IPS-18a (cell line): ENCODE results near the gene VAC14.

Experiments used
- H3K27ac ChIP-seq: one replicate; pipeline ENCODE4 v1.5.1; 2013; ENCODE audit warnings: low read length
- H3K27me3 ChIP-seq: one replicate; pipeline ENCODE4 v1.6.1; 2013; ENCODE audit warnings: mild to moderate bottlenecking, low read length; ENCODE audit not compliant: control insufficient read depth, insufficient read depth
- H3K36me3 ChIP-seq: one replicate; pipeline ENCODE4 v1.6.1; 2013; ENCODE audit warnings: low read depth, low read length; ENCODE audit not compliant: control insufficient read depth
- H3K4me1 ChIP-seq: one replicate; pipeline ENCODE4 v1.6.1; 2013; ENCODE audit warnings: low read depth, low read length; ENCODE audit not compliant: control insufficient read depth
- H3K4me3 ChIP-seq: one replicate; pipeline ENCODE4 v1.5.1; 2013; ENCODE audit warnings: low read length
- H3K9ac ChIP-seq: one replicate; pipeline ENCODE4 v1.6.1; 2013; ENCODE audit warnings: mild to moderate bottlenecking, low read length, moderate library complexity
- H3K9me3 ChIP-seq: one replicate; pipeline ENCODE4 v1.6.1; 2013; ENCODE audit warnings: low read depth, low read length; ENCODE audit not compliant: control insufficient read depth

VAC14 gene

GRCh38 chr16:70739389-70739788 is 61.6 kb downstream of the VAC14 start:
- Histone ChIP-seq H3K27me3 (no peaks in the 10 kb centered on the region), H3K36me3 (peaks cover 3% of the 10 kb centered on the region), H3K9ac (no peak overlapping the region), H3K4me3 (no peak overlapping the region), H3K4me1 (peaks cover 3% of the 10 kb centered on the region), H3K27ac (no peak overlapping the region), H3K9me3 (no peaks in the 10 kb centered on the region)

GRCh38 chr16:70738083-70738977 is 62.6 kb downstream of the VAC14 start:
- no peak overlapping the region for H3K9ac ChIP-seq
- H3K27me3 ChIP-seq = no peaks in the 10 kb centered on the region
- H3K9me3 ChIP-seq = no peaks in the 10 kb centered on the region
- no peaks in the 10 kb centered on the region for H3K36me3 ChIP-seq
- no peak overlapping the region for H3K27ac ChIP-seq
- H3K4me3 ChIP-seq = no peak overlapping the region
- H3K4me1 ChIP-seq = peaks cover 3% of the 10 kb centered on the region

- no peaks in the 10 kb centered on the region for H3K36me3 ChIP-seq
- H3K4me3 ChIP-seq = no peak overlapping the region
- peaks cover 3% of the 10 kb centered on the region for H3K4me1 ChIP-seq
- H3K27me3 ChIP-seq = no peaks in the 10 kb centered on the region
- no peak overlapping the region for H3K27ac ChIP-seq
- no peak overlapping the region for H3K9ac ChIP-seq
- H3K9me3 ChIP-seq = no peaks in the 10 kb centered on the region
Observed at GRCh38 chr16:70737377-70738082, 63.4 kb downstream of the VAC14 start.

- H3K27ac ChIP-seq = no peak overlapping the region
- peaks cover 3% of the 10 kb centered on the region for H3K4me1 ChIP-seq
- H3K9ac ChIP-seq = no peak overlapping the region
- no peak overlapping the region for H3K4me3 ChIP-seq
- H3K27me3 ChIP-seq = no peaks in the 10 kb centered on the region
- no peaks in the 10 kb centered on the region for H3K36me3 ChIP-seq
- no peaks in the 10 kb centered on the region for H3K9me3 ChIP-seq
Observed at GRCh38 chr16:70736465-70737376, 64.2 kb downstream of the VAC14 start.

- no peaks in the 10 kb centered on the region for H3K9me3 ChIP-seq
- no peak overlapping the region for H3K4me3 ChIP-seq
- no peak overlapping the region for H3K27ac ChIP-seq
- H3K27me3 ChIP-seq = no peaks in the 10 kb centered on the region
- peaks cover 7% of the 10 kb centered on the region for H3K36me3 ChIP-seq
- H3K4me1 ChIP-seq = peaks cover 3% of the 10 kb centered on the region
- no peak overlapping the region for H3K9ac ChIP-seq
Observed at GRCh38 chr16:70735141-70735979, 65.6 kb downstream of the VAC14 start.

GRCh38 chr16:70734522-70735095 is 66.3 kb downstream of the VAC14 start:
- H3K9me3 ChIP-seq = no peaks in the 10 kb centered on the region
- no peak overlapping the region for H3K4me3 ChIP-seq
- peaks cover 7% of the 10 kb centered on the region for H3K36me3 ChIP-seq
- no peaks in the 10 kb centered on the region for H3K27me3 ChIP-seq
- H3K9ac ChIP-seq = no peak overlapping the region
- H3K27ac ChIP-seq = no peak overlapping the region
- H3K4me1 ChIP-seq = peaks cover 3% of the 10 kb centered on the region

GRCh38 chr16:70730944-70731343 is 70.0 kb downstream of the VAC14 start:
- Histone ChIP-seq H3K27me3 (no peaks in the 10 kb centered on the region), H3K9me3 (no peaks in the 10 kb centered on the region), H3K27ac (no peak overlapping the region), H3K4me3 (no peak overlapping the region), H3K9ac (no peak overlapping the region), H3K4me1 (peaks cover 3% of the 10 kb centered on the region), H3K36me3 (peaks cover 9% of the 10 kb centered on the region)

- Histone ChIP-seq H3K4me1 (no peaks in the 10 kb centered on the region), H3K4me3 (no peak overlapping the region), H3K27me3 (no peaks in the 10 kb centered on the region), H3K9ac (no peak overlapping the region), H3K27ac (no peak overlapping the region), H3K9me3 (no peaks in the 10 kb centered on the region), H3K36me3 (peaks cover 9% of the 10 kb centered on the region)
Observed at GRCh38 chr16:70730031-70730430, 70.9 kb downstream of the VAC14 start.

- Histone ChIP-seq H3K4me3 (no peak overlapping the region), H3K27me3 (no peaks in the 10 kb centered on the region), H3K36me3 (peaks cover 9% of the 10 kb centered on the region), H3K4me1 (no peaks in the 10 kb centered on the region), H3K9me3 (no peaks in the 10 kb centered on the region), H3K27ac (no peak overlapping the region), H3K9ac (no peak overlapping the region)
Observed at GRCh38 chr16:70729292-70729691, 71.7 kb downstream of the VAC14 start.

GRCh38 chr16:70728150-70728549 is 72.8 kb downstream of the VAC14 start:
- Histone ChIP-seq H3K4me1 (no peaks in the 10 kb centered on the region), H3K27ac (no peak overlapping the region), H3K4me3 (no peak overlapping the region), H3K9ac (no peak overlapping the region), H3K9me3 (no peaks in the 10 kb centered on the region), H3K36me3 (peaks cover 9% of the 10 kb centered on the region), H3K27me3 (no peaks in the 10 kb centered on the region)
